Measurements from ENCODE around the gene RGS14.

RGS14 gene

DNA sequence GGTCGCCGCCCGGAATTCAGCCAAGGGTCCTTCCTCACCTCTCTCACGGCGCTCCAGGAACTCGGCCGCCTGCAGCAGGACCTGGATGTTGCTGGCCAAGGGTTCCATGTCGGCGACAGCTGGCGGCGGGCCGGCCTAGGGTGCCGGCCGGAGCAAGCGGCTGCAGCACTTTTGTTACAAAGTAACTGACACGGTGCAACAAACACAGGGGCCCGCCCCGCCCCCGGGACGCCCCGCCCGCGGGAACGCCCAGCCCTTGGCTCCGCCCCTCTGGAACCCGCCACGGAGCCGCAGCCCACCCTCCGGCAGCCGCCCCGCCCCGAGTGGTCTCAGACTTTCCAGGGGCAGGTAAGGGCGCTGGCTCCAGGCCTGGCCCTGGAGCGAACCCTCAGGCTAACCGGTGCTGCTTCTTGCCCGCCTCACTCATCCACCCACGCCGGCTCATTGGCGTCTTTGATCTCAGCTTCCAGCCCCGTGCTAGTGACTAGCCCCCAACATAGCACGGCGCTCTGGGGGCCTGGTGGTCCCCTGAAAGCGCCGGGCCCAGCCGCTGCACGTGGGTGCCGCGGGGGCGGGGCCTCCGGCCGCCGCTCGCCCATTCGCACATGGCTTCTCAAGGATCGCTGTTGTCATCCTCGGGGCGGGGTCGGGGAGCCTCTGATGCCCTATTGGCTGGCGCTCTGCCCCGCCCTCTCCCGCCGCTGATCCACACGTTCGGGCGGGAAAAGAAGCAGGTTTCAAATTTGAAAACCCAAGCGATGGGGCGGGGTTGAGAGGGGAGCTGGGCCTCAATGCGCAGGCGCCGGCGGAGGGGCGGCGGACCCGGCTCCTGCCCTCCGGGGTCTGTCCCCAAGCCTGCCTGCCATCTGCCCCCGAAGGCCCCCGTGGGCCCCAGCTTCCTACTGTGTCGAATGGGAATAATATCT lies 45.7 kb upstream of the RGS14 start, which contains the start of gene MXD3:
MXD3 (minus strand) TSS at position 176 of the 926 bp plus-strand sequence; CDS start at position 108, 68 bp downstream.
- peak within 1 kb of the TSS; percentile 57 to 68 for H3K4me3 ChIP-seq (replicated peaks in 1 of 2; ENCODE audit: low read depth in 2 of 2, low read length in 2 of 2)
- TF ChIP-seq, protein P1, sequence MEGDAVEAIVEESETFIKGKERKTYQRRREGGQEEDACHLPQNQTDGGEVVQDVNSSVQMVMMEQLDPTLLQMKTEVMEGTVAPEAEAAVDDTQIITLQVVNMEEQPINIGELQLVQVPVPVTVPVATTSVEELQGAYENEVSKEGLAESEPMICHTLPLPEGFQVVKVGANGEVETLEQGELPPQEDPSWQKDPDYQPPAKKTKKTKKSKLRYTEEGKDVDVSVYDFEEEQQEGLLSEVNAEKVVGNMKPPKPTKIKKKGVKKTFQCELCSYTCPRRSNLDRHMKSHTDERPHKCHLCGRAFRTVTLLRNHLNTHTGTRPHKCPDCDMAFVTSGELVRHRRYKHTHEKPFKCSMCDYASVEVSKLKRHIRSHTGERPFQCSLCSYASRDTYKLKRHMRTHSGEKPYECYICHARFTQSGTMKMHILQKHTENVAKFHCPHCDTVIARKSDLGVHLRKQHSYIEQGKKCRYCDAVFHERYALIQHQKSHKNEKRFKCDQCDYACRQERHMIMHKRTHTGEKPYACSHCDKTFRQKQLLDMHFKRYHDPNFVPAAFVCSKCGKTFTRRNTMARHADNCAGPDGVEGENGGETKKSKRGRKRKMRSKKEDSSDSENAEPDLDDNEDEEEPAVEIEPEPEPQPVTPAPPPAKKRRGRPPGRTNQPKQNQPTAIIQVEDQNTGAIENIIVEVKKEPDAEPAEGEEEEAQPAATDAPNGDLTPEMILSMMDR (IDR thresholded peaks at IDR 0.05; ENCODE audit: low read depth, low read length), result no peak
- DNase-seq (ENCODE audit: low read depth in 2 of 2), result peak; percentile 95

DNA sequence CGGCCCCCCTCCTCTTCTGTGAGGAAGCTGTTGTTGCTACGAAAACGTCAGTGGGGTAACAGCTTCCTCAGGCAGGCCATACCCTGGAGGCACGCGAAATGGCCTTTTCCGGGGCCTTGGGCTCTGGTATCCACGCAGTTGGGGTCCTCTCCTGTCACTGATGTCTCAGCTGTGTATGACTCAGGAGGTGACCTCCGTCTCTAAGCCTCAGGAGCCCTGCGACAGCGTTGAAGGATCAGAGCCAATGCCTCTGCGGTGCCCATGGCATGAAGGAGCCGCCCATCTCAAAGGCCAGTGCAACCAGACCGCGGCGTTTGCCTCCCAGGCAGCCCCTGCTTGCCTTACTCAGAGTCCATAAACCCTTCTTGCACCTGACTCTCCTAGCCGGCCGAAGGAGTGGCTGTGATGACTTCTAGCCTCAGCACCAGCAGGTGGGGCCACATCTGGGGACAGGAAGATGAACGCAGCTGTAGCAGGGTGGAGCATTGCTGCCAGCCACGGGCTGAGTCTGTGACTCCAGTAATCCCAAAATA lies 45.0 kb upstream of the RGS14 start:
- TF ChIP-seq, protein P1 (IDR thresholded peaks at IDR 0.05; ENCODE audit: low read depth, low read length), result no peak
- peak in 1 of 2 donors; percentile 26 for DNase-seq (ENCODE audit: low read depth in 2 of 2)
- peak overlapping the region in 1 of 2 donors; percentile 32 for H3K4me3 ChIP-seq (replicated peaks in 1 of 2; ENCODE audit: low read depth in 2 of 2, low read length in 2 of 2)

DNA sequence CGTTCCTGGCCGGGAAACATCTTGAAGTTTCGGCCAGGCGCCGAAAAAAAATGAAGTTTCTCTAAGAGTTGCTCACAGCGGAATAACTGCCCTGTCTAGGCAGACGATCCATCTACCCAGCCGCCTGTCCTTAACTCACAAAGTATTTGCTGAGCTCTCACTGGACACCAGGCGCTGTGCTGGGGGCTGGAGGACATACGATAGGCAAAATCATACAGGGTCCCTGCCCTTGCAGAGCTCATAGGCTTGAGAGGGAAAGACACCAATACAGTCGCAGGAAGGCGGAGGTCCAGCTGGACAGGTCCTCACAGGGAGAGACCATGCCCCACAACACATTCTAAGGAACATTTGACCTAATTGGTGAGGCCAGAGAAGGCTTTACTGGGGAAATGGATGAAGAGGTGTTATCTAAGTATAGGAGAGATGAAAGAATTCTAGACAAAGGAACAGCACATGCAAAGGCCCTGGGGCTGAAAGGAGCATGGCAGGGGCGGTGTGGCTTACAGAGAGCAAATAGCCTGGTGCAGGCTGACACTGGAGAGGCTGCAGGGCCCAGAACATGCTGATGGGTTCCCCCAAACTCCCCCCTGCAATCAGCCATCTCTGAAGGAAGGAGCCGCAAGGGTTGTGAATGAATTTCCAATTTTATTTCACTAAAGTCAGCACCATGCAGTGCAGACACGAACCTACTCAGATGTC lies 44.0 kb upstream of the RGS14 start:
- H3K4me3 ChIP-seq (replicated peaks in 1 of 2; ENCODE audit: low read depth in 2 of 2, low read length in 2 of 2), result no peak overlapping the region
- TF ChIP-seq, protein P1 (IDR thresholded peaks at IDR 0.05; ENCODE audit: low read depth, low read length), result no peak
- DNase-seq (ENCODE audit: low read depth in 2 of 2), result no peak

DNA sequence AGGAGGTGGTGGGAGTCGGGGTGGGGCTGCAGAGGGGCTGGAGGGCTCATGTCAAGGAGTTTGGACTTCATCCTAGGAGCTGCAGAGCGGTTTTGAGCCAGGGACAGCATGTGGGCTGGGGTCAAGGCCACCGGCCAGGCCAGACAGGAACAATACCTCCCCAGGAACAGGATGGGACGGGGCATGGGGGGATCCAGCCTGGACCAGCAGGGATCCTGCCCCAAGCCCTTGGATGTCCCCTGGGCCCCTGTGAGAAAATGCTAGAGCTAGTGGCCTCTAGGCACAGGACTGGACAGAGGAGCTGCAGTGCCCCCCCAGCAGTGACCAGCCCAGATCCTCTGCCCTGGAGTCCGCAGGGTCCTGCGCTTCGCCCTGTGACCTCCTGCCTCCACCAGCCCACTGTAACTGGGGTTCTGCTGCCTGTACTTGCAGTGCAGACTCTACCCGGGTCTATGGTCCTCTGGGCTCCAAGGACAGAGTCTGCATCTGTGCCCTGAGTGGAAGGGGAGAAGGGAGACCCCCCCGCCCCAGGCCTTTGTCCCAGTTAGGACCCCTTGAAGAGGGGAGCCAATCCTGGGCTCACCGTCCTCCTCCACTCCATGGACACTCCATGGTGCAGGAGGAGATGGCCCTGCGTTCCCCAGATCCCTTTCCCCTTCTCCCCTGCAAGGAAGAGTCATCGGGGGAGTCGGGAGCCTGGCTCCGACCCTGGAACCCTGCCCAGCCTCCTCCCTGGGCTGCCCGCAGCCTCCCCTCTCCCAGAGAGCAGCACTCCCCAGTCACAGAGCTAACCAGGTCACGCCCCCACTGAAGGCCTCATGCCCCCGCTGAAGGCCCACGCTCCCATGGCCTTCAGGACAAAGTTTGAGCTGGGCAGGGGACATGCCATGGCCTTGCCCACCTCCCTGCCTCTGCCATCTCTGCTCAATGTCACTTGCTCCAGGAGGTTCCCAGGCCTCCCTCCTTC lies 43.1 kb upstream of the RGS14 start:
- DNase-seq (ENCODE audit: low read depth in 2 of 2), result no peak
- TF ChIP-seq, protein P1 (IDR thresholded peaks at IDR 0.05; ENCODE audit: low read depth, low read length), result no peak
- H3K4me3 ChIP-seq (replicated peaks in 1 of 2; ENCODE audit: low read depth in 2 of 2, low read length in 2 of 2), result no peak overlapping the region

DNA sequence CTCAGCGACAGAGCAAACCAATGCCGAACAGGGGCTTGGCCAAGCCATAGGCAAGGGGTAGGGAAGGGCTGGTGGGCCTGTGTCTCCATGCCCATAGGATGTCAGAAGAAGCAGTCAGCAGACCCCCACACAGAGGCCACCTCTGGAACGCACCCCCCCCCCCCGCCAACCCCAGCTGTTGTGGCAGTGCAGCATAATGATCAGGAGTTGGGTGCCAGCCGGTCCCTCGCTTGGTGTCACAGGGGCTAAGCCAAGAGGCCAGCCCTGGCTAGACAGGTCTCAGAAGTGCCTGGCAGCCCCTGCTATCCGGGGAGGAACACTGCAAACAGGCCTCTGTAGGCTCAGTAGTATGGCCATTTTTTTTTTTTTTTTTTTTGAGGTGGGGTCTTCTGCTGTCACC lies 42.3 kb upstream of the RGS14 start:
- no peak overlapping the region for H3K4me3 ChIP-seq (replicated peaks in 1 of 2; ENCODE audit: low read depth in 2 of 2, low read length in 2 of 2)
- TF ChIP-seq, protein P1 (IDR thresholded peaks at IDR 0.05; ENCODE audit: low read depth, low read length), result no peak
- DNase-seq (ENCODE audit: low read depth in 2 of 2), result no peak

DNA sequence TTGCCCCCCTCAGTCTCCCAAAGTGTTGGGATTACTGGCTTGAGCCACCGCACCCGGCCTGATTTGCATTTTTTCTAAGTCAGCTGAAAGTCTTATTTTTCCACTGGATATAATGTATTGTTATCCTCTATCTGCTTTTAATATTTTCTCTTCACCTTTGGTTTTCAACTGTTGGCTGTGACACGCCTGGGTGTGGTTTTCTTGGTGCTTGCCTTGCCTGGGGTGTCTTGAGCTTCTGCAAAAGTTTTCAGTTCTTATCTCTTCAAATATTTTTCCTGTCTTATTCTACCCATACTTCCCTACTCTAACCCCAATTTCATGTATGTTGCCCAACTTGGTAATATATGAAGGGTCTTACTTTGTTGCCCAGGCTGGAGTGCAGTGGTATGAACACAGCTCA lies 41.7 kb upstream of the RGS14 start:
- H3K4me3 ChIP-seq (replicated peaks in 1 of 2; ENCODE audit: low read depth in 2 of 2, low read length in 2 of 2), result no peak overlapping the region
- DNase-seq (ENCODE audit: low read depth in 2 of 2), result no peak
- TF ChIP-seq, protein P1 (IDR thresholded peaks at IDR 0.05; ENCODE audit: low read depth, low read length), result no peak

Measured in cardiac fibroblast (primary cell).